Ectodermal cell (in vitro differentiated cells): ENCODE results near the gene RUSF1.

Experiments used
- H3K27ac ChIP-seq: 2 replicates; pipeline ENCODE4 v1.7.0; 2013; ENCODE audit warnings: mild to moderate bottlenecking, low read depth, low read length; ENCODE audit not compliant: insufficient read depth, poor library complexity, severe bottlenecking
- H3K27me3 ChIP-seq: 2 replicates; pipeline ENCODE4 v1.7.0; 2013; ENCODE audit warnings: mild to moderate bottlenecking, low read length; ENCODE audit not compliant: insufficient read depth, control insufficient read depth, poor library complexity, severe bottlenecking
- H3K36me3 ChIP-seq: one replicate; pipeline ENCODE4 v1.7.0; 2013; ENCODE audit warnings: low read length; ENCODE audit not compliant: control insufficient read depth, insufficient read depth
- H3K4me1 ChIP-seq: one replicate; pipeline ENCODE4 v1.7.0; 2013; ENCODE audit warnings: low read length; ENCODE audit not compliant: control insufficient read depth, insufficient read depth
- H3K4me3 ChIP-seq: 2 replicates; pipeline ENCODE4 v1.7.0; 2013; ENCODE audit warnings: low read depth, low read length, control low read depth; ENCODE audit not compliant: insufficient read depth
- H3K9me3 ChIP-seq: 2 replicates; pipeline ENCODE4 v1.7.0; 2013; ENCODE audit warnings: mild to moderate bottlenecking, low read length, moderate library complexity; ENCODE audit not compliant: control insufficient read depth
- WGBS, 2 experiments: methylation state at CpG; one replicate each; pipeline ENCODE4 v1.1.7; 2013; ENCODE audit warnings: missing lambda C conversion rate in 2 of 2; 5-methylcytosine and 5-hydroxymethylcytosine counted together

Gene RUSF1

DNA sequence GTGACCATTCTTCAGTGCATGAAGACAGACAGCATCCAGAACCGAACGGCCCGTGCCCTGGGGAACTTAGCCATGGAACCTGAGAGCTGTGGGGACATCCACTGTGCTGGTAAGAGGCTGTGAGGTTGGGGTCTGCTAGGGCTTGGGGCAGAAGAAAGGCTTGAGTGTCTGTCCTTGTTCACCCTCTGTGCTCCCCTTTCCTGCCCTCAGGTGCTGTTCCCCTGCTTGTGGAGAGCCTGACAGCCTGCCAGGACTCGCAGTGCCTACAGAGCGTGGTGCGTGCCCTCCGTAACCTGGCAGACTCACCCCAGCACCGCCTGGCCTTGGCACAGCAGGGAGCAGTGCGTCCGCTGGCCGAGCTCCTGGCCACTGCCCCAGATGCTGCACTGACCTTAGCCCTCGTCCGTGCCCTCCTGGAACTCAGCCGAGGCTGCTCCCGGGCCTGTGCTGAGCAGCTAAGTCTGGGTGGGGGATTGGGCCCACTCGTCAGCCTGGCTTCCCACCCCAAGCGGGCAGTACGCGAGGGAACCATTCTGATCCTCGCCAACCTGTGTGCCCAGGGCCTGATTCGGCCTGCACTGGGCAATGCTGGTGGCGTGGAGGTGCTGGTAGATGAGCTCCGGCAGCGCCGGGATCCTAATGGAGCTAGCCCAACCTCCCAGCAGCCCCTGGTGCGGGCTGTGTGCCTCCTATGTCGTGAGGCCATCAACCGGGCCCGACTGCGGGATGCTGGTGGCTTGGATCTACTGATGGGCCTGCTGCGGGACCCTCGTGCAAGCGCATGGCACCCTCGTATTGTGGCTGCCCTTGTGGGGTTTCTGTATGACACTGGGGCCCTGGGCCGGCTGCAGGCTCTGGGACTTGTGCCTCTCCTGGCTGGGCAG lies 46.0 kb downstream of the RUSF1 start:
- Histone ChIP-seq H3K4me1 (peaks cover 10% of the 10 kb centered on the region), H3K4me3 (no peak overlapping the region), H3K27ac (no peak overlapping the region), H3K36me3 (no peaks in the 10 kb centered on the region), H3K9me3 (no peaks in the 10 kb centered on the region), H3K27me3 (no peaks in the 10 kb centered on the region)
- WGBS, 2 experiments, result 94% methylated on average over 35 of the region's 35 CpGs

DNA sequence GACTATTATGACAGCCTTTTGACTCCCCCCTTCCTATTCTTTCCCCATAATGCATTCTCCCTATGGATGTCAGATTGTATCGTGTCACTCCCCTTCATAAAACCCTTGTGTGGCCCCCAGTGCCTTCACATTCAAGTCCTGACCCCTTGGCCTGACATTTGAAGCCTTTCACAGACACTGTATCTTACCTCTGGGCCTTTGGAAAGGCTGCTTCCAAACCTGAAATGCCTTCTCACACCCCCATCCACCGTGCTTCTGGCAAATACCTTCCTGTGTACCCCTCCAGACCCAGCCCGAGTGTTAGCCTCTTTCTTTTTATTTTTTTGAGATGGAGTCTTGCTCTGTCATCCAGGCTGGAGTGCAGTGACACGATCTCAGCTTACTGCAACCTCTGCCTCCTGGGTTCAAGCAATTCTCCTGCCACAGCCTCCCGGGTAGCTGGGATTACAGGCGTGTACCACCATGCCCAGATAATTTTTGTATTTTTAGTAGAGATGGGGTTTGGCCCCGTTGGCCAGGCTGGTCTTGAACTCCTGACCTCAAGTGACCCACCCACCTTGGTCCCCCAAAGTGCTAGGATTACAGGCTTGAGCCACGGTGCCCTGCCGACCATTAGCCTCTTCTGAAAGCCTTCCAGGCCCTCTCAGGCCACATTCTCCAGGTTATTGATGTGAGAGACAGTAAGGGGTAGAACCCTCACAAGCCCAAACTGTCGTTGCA lies 46.8 kb downstream of the RUSF1 start:
- Histone ChIP-seq H3K36me3 (no peaks in the 10 kb centered on the region), H3K27me3 (no peaks in the 10 kb centered on the region), H3K4me3 (no peak overlapping the region), H3K9me3 (no peaks in the 10 kb centered on the region), H3K4me1 (peaks cover 14% of the 10 kb centered on the region), H3K27ac (no peak overlapping the region)
- 91 to 92% methylated on average over 10 of the region's 10 CpGs for WGBS, 2 experiments

GRCh38 chr16:31460582-31461002 lies 47.6 kb downstream of the RUSF1 start:
- H3K9me3 ChIP-seq, result no peaks in the 10 kb centered on the region
- H3K36me3 ChIP-seq, result no peaks in the 10 kb centered on the region
- peak overlapping the region; percentile 95 for H3K27ac ChIP-seq
- H3K4me3 ChIP-seq, result peak overlapping the region; percentile 53
- peaks cover 14% of the 10 kb centered on the region for H3K4me1 ChIP-seq
- 70 to 75% methylated on average over 6 to 7 of the region's 8 CpGs for WGBS, 2 experiments
- H3K27me3 ChIP-seq, result no peaks in the 10 kb centered on the region

DNA sequence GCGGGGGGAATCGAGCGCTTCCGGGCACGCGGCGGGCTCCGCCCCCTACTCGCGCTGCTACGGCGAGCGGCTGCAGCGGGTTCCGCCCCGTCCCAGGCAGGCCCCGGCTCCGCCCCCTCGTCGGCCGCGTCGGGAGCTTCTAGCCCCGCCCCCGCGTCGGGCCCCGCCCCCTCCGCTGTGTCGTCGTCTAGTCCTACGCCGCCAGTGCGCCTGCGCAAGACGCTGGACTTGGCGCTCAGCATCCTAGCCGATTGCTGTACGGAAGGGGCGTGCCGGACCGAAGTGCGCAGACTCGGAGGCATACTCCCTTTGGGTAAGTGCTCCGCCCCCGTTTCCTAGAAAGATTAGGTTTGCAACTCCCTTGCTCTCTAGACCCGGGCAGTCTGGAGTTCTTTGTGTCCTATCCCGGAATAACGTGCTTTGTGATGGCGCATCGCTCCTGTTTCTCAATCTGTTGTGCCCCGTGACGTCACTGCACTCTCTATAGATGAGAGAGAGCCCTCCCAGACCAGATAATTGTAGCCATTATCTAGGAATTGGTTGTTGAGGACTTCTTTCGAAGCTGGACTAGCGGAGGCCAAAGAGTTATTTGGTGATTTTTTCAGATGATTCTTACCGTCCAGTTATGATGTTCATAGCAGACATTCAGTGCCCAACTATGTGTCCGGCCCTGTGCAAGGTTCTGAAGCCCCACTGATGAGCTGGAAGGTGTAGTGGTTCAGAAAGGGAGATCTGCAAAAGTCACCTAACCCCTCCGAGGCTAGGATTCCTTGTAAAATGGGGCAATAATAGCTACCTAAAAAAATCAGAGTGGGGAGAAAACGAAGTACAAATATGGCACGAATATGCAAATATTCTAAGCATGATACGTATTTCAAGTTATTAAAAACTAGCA lies 48.3 kb downstream of the RUSF1 start:
- peak overlapping the region; percentile 95 for H3K27ac ChIP-seq
- no peaks in the 10 kb centered on the region for H3K36me3 ChIP-seq
- WGBS, 2 experiments, result 7 to 8% methylated on average over 61 of the region's 61 CpGs
- H3K9me3 ChIP-seq, result no peaks in the 10 kb centered on the region
- peak overlapping the region; percentile 64 for H3K4me3 ChIP-seq
- H3K4me1 ChIP-seq, result peaks cover 14% of the 10 kb centered on the region
- H3K27me3 ChIP-seq, result no peaks in the 10 kb centered on the region

DNA sequence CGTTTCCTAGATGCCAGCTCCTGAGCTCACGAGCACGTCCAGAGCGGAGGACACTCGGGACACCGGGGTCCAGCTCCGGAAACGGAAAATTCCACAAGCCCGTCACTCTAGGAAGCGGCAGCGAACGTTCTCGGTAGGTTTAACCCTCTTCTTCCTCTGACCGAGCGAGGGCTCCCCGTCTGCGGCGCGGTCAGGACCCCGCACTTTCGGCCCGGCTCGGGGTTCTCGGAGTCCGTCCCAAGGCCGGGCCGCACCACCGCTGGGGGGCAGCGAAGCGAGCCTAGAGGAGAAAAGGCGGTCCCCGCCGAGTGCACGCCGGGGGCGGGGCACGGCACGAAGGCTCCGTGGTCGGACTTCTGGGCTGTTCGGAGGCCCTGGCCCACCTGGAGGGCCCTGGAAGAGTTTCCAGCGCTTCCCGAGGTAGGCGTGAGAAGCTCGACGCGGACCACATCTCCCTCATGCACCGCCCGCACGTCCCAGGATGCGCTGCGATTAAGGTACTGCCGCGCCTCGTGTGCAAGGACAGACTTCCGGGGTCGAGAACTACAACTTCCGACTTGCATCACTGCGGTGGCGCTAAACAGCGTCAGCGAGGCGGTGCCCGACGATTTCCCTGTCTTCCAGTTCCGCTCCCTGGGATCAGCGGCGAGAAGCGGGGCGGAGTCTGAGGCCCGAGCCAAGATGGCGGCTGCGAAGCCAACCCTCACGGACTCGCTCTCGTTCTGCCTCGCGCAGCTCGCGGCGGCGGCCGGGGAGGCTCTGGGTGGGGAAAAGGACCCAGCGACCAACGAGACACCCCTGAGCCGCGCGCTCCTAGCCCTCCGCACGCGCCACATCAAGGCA lies 49.1 kb downstream of the RUSF1 start, which contains the start of gene ARMC5:
Gene ARMC5 (plus strand): TSS at position 658 of the 843 bp plus-strand sequence. CDS start 24 bp downstream, at position 682.
- H3K27ac ChIP-seq, result peak within 1 kb of the TSS; percentile 95
- H3K27me3 ChIP-seq, result no peaks in the 10 kb centered on the region
- no peaks in the 10 kb centered on the region for H3K9me3 ChIP-seq
- H3K4me3 ChIP-seq, result peak within 1 kb of the TSS; percentile 64
- 0% methylated on average over 91 of the region's 91 CpGs for WGBS, 2 experiments
- H3K4me1 ChIP-seq, result peaks cover 14% of the 10 kb centered on the region
- H3K36me3 ChIP-seq, result no peaks in the 10 kb centered on the region

- no peaks in the 10 kb centered on the region for H3K36me3 ChIP-seq
- 4 to 5% methylated on average over 42 of the region's 42 CpGs for WGBS, 2 experiments
- peak overlapping the region; percentile 64 for H3K4me3 ChIP-seq
- H3K27ac ChIP-seq, result peak overlapping the region; percentile 39
- H3K4me1 ChIP-seq, result peaks cover 19% of the 10 kb centered on the region
- no peaks in the 10 kb centered on the region for H3K27me3 ChIP-seq
- no peaks in the 10 kb centered on the region for H3K9me3 ChIP-seq
Observed at GRCh38 chr16:31458073-31458843, 49.9 kb downstream of the RUSF1 start.

- WGBS, 2 experiments, result 91 to 92% methylated on average over 8 of the region's 8 CpGs
- no peak overlapping the region for H3K4me3 ChIP-seq
Observed at GRCh38 chr16:31456988-31457360, 51.2 kb downstream of the RUSF1 start.

GRCh38 chr16:31455601-31456314 lies 52.4 kb downstream of the RUSF1 start:
- H3K27me3 ChIP-seq, result no peaks in the 10 kb centered on the region
- no peak overlapping the region for H3K4me3 ChIP-seq
- WGBS, 2 experiments, result 85 to 86% methylated on average over 17 of the region's 17 CpGs
- no peak overlapping the region for H3K27ac ChIP-seq
- no peaks in the 10 kb centered on the region for H3K36me3 ChIP-seq
- H3K4me1 ChIP-seq, result peaks cover 33% of the 10 kb centered on the region
- H3K9me3 ChIP-seq, result no peaks in the 10 kb centered on the region

More at GRCh38 chr16:31456988-31457360, 51.2 kb downstream of the RUSF1 start:
- peaks cover 31% of the 10 kb centered on the region for H3K4me1 ChIP-seq
- H3K9me3 ChIP-seq, result no peaks in the 10 kb centered on the region
- no peaks in the 10 kb centered on the region for H3K36me3 ChIP-seq
- H3K27ac ChIP-seq, result no peak overlapping the region
- no peaks in the 10 kb centered on the region for H3K27me3 ChIP-seq
